ENCODE measurements around the gene INSYN2A.

DNA sequence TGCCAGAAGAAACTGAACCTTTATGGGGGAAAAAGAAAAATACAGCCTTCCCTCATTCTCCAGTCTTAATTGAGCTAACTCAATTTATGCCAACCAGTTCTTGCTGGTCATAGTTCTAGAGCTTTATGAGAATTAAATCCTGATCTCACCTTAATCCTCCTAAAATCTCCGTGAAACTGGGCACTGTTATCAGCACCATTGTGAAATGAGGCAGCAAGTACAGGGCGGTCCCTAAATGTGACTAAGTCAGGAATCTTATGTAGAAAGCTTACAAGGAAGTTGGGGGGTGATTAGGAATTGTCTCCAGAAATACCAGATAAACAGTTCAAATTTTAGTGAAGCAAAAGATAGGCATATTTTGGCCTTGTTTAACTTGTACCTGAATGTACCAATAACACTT, 10.7 kb upstream of the INSYN2A start:
- TF ChIP-seq, protein P1, sequence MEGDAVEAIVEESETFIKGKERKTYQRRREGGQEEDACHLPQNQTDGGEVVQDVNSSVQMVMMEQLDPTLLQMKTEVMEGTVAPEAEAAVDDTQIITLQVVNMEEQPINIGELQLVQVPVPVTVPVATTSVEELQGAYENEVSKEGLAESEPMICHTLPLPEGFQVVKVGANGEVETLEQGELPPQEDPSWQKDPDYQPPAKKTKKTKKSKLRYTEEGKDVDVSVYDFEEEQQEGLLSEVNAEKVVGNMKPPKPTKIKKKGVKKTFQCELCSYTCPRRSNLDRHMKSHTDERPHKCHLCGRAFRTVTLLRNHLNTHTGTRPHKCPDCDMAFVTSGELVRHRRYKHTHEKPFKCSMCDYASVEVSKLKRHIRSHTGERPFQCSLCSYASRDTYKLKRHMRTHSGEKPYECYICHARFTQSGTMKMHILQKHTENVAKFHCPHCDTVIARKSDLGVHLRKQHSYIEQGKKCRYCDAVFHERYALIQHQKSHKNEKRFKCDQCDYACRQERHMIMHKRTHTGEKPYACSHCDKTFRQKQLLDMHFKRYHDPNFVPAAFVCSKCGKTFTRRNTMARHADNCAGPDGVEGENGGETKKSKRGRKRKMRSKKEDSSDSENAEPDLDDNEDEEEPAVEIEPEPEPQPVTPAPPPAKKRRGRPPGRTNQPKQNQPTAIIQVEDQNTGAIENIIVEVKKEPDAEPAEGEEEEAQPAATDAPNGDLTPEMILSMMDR (IDR thresholded peaks at IDR 0.05), result no peak
- no peak for TF ChIP-seq POLR2A (IDR thresholded peaks at IDR 0.05)
- TF ChIP-seq POLR2AphosphoS5 (IDR thresholded peaks at IDR 0.05), result no peak
